Spinal cord (tissue), 10 donors: ENCODE data around the gene AEBP1. TPM values are rescaled to one million over a fixed set of nuclear protein-coding genes. Genes with fewer than 3 reads are reported as not detected.
A peak's percentile ranks its signal among the peaks of the same experiment; 100 is the strongest.

Source experiments
- DNase-seq, 6 donors: peaks; one replicate each; pipeline versions ENCODE4 v3.0.0 to v3.0.0-alpha.2; 2013 to 2015; ENCODE audit warnings: low spot score in 6 of 6, low read depth in 4 of 6
- H3K27ac ChIP-seq: one replicate; pipeline ENCODE4 v1.5.1; 2013; ENCODE audit warnings: low read depth, low read length, control low read depth
- H3K27me3 ChIP-seq: one replicate; pipeline ENCODE4 v1.6.1; 2013; ENCODE audit warnings: low read length; ENCODE audit not compliant: control insufficient read depth, insufficient read depth
- H3K36me3 ChIP-seq: one replicate; pipeline ENCODE4 v1.6.1; 2013; ENCODE audit warnings: low read length; ENCODE audit not compliant: control insufficient read depth, insufficient read depth
- H3K4me1 ChIP-seq: one replicate; pipeline ENCODE4 v1.6.1; 2013; ENCODE audit warnings: low read length; ENCODE audit not compliant: control insufficient read depth, insufficient read depth
- H3K4me3 ChIP-seq: one replicate; pipeline ENCODE4 v1.5.1; 2013; ENCODE audit warnings: low read depth, low read length, control low read depth
- H3K9me3 ChIP-seq: one replicate; pipeline ENCODE4 v1.6.1; 2013; ENCODE audit warnings: low read length; ENCODE audit not compliant: control insufficient read depth, insufficient read depth
- WGBS: methylation state at CpG from one replicate; pipeline ENCODE4 v1.1.5; 2013; ENCODE audit warnings: missing lambda C conversion rate; ENCODE audit not compliant: insufficient coverage; 5-methylcytosine and 5-hydroxymethylcytosine counted together
- polyA plus RNA-seq, 2 donors: library from polyadenylated mRNA; unstranded; fragments of 120-200 nt; gene quantifications; one replicate each; pipeline ENCODE4 v1.2.1, GENCODE V29; 2013; ENCODE audit not compliant: insufficient read length in 2 of 2
- total RNA-seq, 2 donors: library from RNA; depleted of rRNA in 1 of 2; stranded (reverse); fragments of 120-200 nt in 1 of 2; fragments of >200 nt in 1 of 2; gene quantifications; one replicate each; pipeline versions ENCODE4 v1.2.3 to v1.2.4, GENCODE V29; 2013 to 2014
- donor health status: healthy.

The AEBP1 gene
- total and polyA plus RNA-seq, 4 donors: 39.9 to 102 (median 72.2) TPM

- Histone ChIP-seq H3K4me1 (peaks cover 14% of the 10 kb centered on the region), H3K9me3 (peaks cover 2% of the 10 kb centered on the region), H3K36me3 (no peaks in the 10 kb centered on the region), H3K4me3 (no peak overlapping the region), H3K27me3 (no peaks in the 10 kb centered on the region), H3K27ac (no peak overlapping the region)
- no peak for DNase-seq
Measured at GRCh38 chr7:44127161-44127560, 23.0 kb downstream of the AEBP1 start.

- H3K27ac ChIP-seq: no peak overlapping the region
- DNase-seq: no peak
- peaks cover 7% of the 10 kb centered on the region for H3K4me1 ChIP-seq
- no peak overlapping the region for H3K4me3 ChIP-seq
- no peaks in the 10 kb centered on the region for H3K36me3 ChIP-seq
- WGBS: 69% methylated on average over 5 of the region's 6 CpGs
- H3K27me3 ChIP-seq: no peaks in the 10 kb centered on the region
- peaks cover 2% of the 10 kb centered on the region for H3K9me3 ChIP-seq
Measured at GRCh38 chr7:44128721-44129582, 24.8 kb downstream of the AEBP1 start.

- no peak overlapping the region for H3K27ac ChIP-seq
- no peaks in the 10 kb centered on the region for H3K36me3 ChIP-seq
- no peak overlapping the region for H3K4me3 ChIP-seq
- H3K4me1 ChIP-seq: peaks cover 16% of the 10 kb centered on the region
- WGBS: 82% methylated on average over 9 of the region's 12 CpGs
- peaks cover 2% of the 10 kb centered on the region for H3K9me3 ChIP-seq
- no peaks in the 10 kb centered on the region for H3K27me3 ChIP-seq
- DNase-seq: no peak
Measured at GRCh38 chr7:44131173-44132029, 27.3 kb downstream of the AEBP1 start.

DNA sequence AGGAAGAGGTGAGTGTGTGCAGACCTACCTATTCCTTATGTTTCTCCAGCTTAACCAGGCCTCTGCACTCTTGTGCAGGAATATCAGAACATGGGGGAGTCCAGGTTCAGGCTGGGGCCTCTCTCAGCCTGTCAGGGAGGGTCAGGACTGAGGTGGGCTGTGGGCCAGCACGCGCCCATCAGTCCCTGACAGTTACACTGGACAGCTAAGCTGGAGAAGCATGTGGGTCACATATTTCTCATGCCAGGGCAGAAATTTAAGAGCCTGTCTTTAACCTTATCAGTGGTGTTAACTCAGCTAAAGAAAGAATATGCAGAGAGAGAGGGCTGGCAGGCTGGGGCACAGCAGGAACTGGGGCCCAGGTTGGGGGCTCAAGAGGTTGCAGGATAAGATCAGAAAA, 27.9 kb downstream of the AEBP1 start:
- Histone ChIP-seq H3K4me1 (peaks cover 16% of the 10 kb centered on the region), H3K9me3 (peaks cover 2% of the 10 kb centered on the region), H3K27ac (no peak overlapping the region), H3K27me3 (no peaks in the 10 kb centered on the region), H3K4me3 (no peak overlapping the region), H3K36me3 (no peaks in the 10 kb centered on the region)
- WGBS: 90% methylated on average over 2 of the region's 2 CpGs
- no peak for DNase-seq

GRCh38 chr7:44133295-44133694, 29.1 kb downstream of the AEBP1 start:
- no peak for DNase-seq
- H3K36me3 ChIP-seq: no peaks in the 10 kb centered on the region
- peaks cover 16% of the 10 kb centered on the region for H3K4me1 ChIP-seq
- no peak overlapping the region for H3K27ac ChIP-seq
- WGBS: 67% methylated on average over 1 of the region's 3 CpGs
- no peaks in the 10 kb centered on the region for H3K27me3 ChIP-seq
- H3K9me3 ChIP-seq: no peaks in the 10 kb centered on the region
- no peak overlapping the region for H3K4me3 ChIP-seq

DNA sequence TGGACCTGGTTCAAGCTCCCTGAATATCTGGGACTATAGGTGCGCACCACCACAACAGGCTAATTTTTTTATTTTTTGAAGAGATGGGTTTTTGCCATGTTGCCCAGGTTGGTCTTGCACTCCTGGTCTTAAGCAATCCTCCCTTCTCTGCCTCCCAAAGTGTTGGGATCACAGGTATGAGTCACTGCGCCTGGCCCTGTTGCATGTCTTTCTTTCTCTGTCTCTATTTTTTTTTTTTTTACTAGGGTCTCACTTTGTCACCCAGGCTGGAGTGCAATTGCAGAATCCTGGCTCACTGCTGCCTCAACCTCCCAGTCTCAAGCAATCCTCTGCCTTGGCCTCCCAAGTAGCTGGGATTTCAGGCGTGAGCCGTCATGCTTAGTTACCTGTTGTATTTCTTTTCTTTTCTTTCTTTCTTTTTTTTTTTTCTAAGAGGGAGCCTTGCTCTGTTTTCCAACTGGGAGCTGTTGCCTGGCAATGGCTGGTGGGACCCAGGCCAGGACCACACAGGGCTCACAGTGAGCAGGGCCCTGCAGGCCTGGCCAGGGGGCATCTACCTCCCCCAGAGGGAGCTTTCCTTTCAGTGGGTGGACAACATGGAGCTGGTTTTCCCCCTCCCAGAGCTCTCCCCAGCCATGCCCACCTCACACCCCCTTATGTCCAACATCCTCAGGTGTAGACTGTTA, 30.9 kb downstream of the AEBP1 start:
- no peak overlapping the region for H3K4me3 ChIP-seq
- H3K27me3 ChIP-seq: no peaks in the 10 kb centered on the region
- peaks cover 7% of the 10 kb centered on the region for H3K36me3 ChIP-seq
- 92% methylated on average over 1 of the region's 4 CpGs for WGBS
- no peaks in the 10 kb centered on the region for H3K9me3 ChIP-seq
- peaks cover 16% of the 10 kb centered on the region for H3K4me1 ChIP-seq
- DNase-seq: peak in 2 of 6 donors; percentile 47 to 62
- peak overlapping the region; percentile 57 for H3K27ac ChIP-seq

DNA sequence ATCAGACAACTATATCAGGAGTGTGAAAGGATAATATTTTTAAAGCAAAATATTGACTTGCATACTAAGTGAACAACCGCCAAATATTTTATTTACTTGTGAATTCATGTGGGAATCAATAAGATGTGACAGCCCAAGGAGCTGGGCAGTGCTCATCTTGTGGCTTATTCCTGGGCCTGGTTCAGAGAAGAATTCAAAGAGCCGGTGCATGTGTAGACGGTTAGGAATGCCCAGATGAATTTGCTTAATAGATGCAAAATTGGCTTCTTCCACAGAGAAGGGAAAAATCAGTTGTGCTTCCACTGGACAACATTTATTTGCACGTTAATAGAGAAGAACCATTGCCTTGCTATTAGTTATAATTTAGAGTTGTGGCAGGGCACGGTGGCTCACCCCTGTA, 32.6 kb downstream of the AEBP1 start:
- Histone ChIP-seq H3K27ac (no peak overlapping the region), H3K4me1 (peaks cover 16% of the 10 kb centered on the region), H3K27me3 (no peaks in the 10 kb centered on the region), H3K4me3 (no peak overlapping the region), H3K36me3 (peaks cover 12% of the 10 kb centered on the region), H3K9me3 (no peaks in the 10 kb centered on the region)
- 80% methylated on average over 3 of the region's 5 CpGs for WGBS
- DNase-seq: no peak

- H3K36me3 ChIP-seq: peaks cover 12% of the 10 kb centered on the region
- peaks cover 16% of the 10 kb centered on the region for H3K4me1 ChIP-seq
- H3K27ac ChIP-seq: no peak overlapping the region
Measured at GRCh38 chr7:44138698-44139097, 34.6 kb downstream of the AEBP1 start.

DNA sequence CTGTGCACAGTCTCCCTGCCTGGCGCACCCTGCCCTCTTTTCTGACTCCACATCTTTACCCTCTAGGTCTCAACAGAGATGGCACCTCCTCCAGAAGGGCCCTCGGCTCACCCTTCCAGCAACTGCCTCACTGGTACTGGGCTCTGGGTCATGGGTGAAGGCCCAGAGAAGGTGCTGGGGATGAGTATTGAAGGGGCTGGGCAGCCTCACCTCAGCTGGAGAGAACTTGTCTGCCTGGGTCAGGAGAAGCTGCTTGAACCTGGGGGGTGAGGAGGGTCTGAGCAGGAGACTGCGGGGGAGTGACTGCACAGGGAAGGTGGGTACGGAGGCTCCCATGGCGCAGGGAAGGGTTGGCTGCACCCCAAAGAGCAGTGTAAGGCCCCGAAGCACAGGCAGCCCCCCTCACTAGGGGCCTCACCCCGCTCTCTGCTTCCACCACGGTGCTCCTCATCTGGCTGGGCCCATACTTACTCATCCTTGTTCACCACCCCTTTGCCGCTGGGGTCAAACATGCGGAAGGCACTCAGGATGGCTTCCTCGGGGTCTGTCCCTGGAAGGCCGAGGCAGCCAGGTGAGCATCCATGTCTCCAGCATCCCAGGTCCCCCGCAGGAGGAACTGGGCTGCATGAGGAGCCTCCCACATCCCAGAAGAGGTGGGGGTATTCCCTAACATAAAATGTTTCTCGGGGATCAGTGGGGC, 35.3 kb downstream of the AEBP1 start:
- Histone ChIP-seq H3K27me3 (peaks cover 2% of the 10 kb centered on the region), H3K36me3 (peaks cover 13% of the 10 kb centered on the region), H3K9me3 (no peaks in the 10 kb centered on the region), H3K4me3 (no peak overlapping the region), H3K4me1 (peaks cover 20% of the 10 kb centered on the region), H3K27ac (no peak overlapping the region)
- DNase-seq: no peak
- WGBS: 88% methylated on average over 9 of the region's 14 CpGs

More at GRCh38 chr7:44138698-44139097, 34.6 kb downstream of the AEBP1 start:
- DNase-seq: no peak
- WGBS: 61% methylated on average over 5 of the region's 8 CpGs
- no peak overlapping the region for H3K4me3 ChIP-seq
- H3K27me3 ChIP-seq: no peaks in the 10 kb centered on the region
- H3K9me3 ChIP-seq: no peaks in the 10 kb centered on the region
